GM19467 (cell line): ENCODE data around the gene PCDH9.

ENCODE experiments used
- ATAC-seq: cut with Tn5 transposase; IDR thresholded peaks from one replicate; pipeline ENCODE4 v1.9.1; 2021; ENCODE audit warnings: mild to moderate bottlenecking, moderate library complexity; ENCODE audit not compliant: unreplicated experiment

PCDH9 gene

GRCh38 chr13:66365101-66365500 lies 865.0 kb downstream of the PCDH9 start:
- no peak for ATAC-seq

- no peak for ATAC-seq
Observed at GRCh38 chr13:66364346-66364745, 865.8 kb downstream of the PCDH9 start.

GRCh38 chr13:66362485-66362884 lies 867.7 kb downstream of the PCDH9 start:
- no peak for ATAC-seq

- peak; percentile 76 for ATAC-seq
Observed at GRCh38 chr13:66359910-66360552, 870.1 kb downstream of the PCDH9 start.

GRCh38 chr13:66359393-66359792 lies 870.7 kb downstream of the PCDH9 start:
- no peak for ATAC-seq

GRCh38 chr13:66358564-66358963 lies 871.6 kb downstream of the PCDH9 start:
- ATAC-seq: no peak

- no peak for ATAC-seq
Observed at GRCh38 chr13:66357463-66357862, 872.7 kb downstream of the PCDH9 start.

GRCh38 chr13:66354879-66355751 lies 875.0 kb downstream of the PCDH9 start:
- ATAC-seq: no peak

GRCh38 chr13:66353664-66354063 lies 876.5 kb downstream of the PCDH9 start:
- ATAC-seq: no peak

GRCh38 chr13:66349966-66350365 lies 880.2 kb downstream of the PCDH9 start:
- no peak for ATAC-seq

- no peak for ATAC-seq
Observed at GRCh38 chr13:66348745-66349690, 881.1 kb downstream of the PCDH9 start.

- no peak for ATAC-seq
Observed at GRCh38 chr13:66347486-66348117, 882.5 kb downstream of the PCDH9 start.

GRCh38 chr13:66345971-66346370 lies 884.2 kb downstream of the PCDH9 start:
- ATAC-seq: no peak

- ATAC-seq: no peak
Observed at GRCh38 chr13:66345518-66345810, 884.7 kb downstream of the PCDH9 start.

- no peak for ATAC-seq
Observed at GRCh38 chr13:66344805-66345517, 885.2 kb downstream of the PCDH9 start.

GRCh38 chr13:66343224-66343828 lies 886.8 kb downstream of the PCDH9 start:
- no peak for ATAC-seq

- ATAC-seq: no peak
Observed at GRCh38 chr13:66341635-66342377, 888.3 kb downstream of the PCDH9 start.

GRCh38 chr13:66339214-66339613 lies 890.9 kb downstream of the PCDH9 start:
- ATAC-seq: no peak

- ATAC-seq: no peak
Observed at GRCh38 chr13:66338542-66338941, 891.6 kb downstream of the PCDH9 start.
